ENCODE data around the gene MATN1.

MATN1 gene

GRCh38 chr1:30718636-30719405 lies 4.6 kb downstream of the MATN1 start:
- DNase-seq (ENCODE audit: low read depth in 2 of 2) = peak; percentile 71 to 75

GRCh38 chr1:30718091-30718635 lies 5.2 kb downstream of the MATN1 start:
- DNase-seq (ENCODE audit: low read depth in 2 of 2) = peak; percentile 99 to 100

- no peak for DNase-seq (ENCODE audit: low read depth in 2 of 2)
These were observed 6.7 kb downstream of the MATN1 start for GRCh38 chr1:30716646-30717045.

DNA sequence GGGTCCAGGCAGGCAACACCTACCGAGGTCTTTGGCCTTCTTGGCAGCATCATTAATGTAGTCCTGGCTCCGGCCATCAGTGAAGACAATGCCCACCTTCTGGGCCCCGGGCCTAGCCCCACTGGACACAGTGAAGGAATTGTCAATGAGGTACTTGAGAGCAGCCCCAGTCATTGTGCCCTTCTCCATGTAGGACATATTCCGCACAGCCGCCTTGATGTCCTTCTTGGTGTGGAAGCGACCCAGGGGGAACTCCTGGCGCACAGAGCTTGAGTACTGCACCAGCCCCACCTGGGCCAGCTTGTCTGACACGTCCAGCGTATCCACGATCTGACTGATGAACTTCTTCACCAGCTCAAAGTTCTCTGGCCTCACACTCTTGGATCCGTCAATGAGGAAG lies 7.5 kb downstream of the MATN1 start:
- DNase-seq (ENCODE audit: low read depth in 2 of 2) = no peak

DNA sequence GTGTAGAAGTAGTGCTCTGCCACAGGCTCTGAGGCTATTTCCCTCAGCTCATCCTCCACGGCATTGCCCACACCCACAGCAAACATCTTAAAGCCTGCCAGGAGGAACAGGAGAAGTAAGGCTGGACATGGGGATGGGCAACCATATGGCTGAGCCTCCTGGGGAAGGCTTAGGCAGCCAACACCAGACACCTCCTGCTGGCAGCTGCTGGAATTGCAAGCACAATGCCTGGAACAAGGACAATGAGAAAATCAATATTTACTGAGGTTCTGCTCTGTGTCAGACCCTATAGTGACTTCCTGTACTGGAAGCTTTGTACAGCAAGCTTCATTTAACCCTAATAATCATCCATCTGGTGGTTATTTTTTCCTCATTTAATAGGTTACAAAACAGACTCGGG lies 8.2 kb downstream of the MATN1 start:
- peak in 1 of 2 donors; percentile 41 for DNase-seq (ENCODE audit: low read depth in 2 of 2)

GRCh38 chr1:30714536-30715090 lies 8.8 kb downstream of the MATN1 start:
- DNase-seq (ENCODE audit: low read depth in 2 of 2) = no peak

DNA sequence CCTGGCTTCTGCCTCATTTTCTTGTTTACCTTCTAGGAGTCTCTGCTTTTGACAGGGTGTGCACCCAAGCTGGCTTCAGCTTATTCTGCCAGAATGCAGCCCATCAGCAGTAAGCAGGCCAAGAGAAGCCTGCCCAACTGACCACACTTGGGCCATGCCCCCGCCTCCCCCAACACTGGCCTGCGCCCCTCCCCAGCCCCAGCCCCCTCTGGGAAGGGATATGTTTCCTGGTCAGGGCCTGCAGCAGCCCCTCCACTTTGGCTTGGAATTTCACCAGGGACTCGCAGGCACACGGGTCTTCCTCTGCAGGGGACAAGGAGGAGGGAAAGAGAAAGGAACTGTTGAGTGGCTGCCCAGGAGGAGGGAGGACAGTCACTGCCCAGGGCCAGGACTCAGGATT lies 9.4 kb downstream of the MATN1 start:
- DNase-seq (ENCODE audit: low read depth in 2 of 2) = no peak

DNA sequence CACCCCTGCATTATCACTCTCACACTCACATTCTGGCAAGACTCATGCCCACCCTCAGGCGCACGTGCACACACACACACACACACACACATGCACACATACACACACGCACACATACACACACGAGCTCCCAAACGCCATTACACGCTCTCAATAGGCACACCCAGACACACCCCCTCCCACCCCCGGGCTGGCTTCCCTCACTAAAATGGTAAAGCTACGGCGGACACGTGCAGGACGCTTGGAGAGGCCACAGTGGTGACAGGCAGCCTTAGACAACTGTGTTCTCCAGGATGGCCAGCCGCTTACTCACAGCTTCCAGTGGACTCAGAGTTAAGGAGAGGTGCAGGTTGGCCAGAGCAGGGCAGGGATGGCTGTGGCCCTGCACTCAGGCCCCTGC lies 10.1 kb downstream of the MATN1 start:
- DNase-seq (ENCODE audit: low read depth in 2 of 2) = no peak

GRCh38 chr1:30712583-30712982 lies 10.8 kb downstream of the MATN1 start:
- no peak for DNase-seq (ENCODE audit: low read depth in 2 of 2)

GRCh38 chr1:30710407-30710806 lies 13.0 kb downstream of the MATN1 start:
- no peak for DNase-seq (ENCODE audit: low read depth in 2 of 2)

GRCh38 chr1:30708361-30708728 lies 15.0 kb downstream of the MATN1 start:
- no peak for DNase-seq (ENCODE audit: low read depth in 2 of 2)

DNA sequence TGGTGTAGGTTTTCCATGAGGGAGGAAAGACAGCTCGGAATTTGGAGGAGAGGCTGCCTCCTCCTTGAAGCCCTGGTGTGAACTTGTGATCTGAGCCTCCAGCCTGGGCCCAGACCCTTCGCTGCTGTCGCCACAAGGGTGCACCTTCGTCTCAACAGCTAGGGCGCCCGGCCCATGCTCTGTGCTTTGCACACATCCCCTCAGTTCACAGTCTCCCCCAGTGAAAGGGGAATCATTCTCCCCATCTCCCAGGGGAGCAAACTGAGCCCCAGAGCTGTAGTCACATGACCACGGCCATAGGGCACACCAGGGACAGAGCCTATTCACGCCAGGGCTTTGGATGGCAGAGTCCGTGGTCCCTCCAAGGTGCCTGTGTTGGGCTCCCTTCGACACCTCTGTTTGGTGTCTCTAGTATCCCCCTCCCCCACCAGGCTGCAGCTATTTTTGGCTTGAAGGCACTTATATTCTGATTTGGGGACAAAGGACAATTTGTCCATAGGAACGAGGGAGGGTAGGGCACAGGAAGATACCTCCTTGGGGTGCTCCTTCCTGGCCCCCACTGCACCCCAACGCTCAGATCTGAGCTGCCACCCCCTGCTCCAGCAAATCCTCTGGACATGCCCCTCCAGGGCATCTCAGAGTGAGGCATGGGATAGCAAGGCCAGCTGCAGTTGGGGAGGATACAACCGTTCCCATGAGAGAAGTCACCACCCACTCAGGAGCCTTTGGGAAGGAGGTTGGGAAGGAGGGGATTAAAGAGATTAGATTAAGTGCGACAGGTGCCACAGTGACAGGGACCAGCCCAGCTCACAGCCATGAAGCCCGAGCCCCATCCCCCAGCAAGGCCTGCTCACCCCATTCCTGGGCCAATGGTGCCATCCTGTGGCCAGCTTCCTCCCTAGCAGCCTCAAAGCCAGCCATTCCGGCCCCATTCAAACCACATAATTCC lies 15.7 kb downstream of the MATN1 start:
- peak; percentile 49 to 65 for DNase-seq (ENCODE audit: low read depth in 2 of 2)

- DNase-seq (ENCODE audit: low read depth in 2 of 2) = no peak
These were observed 16.9 kb downstream of the MATN1 start for GRCh38 chr1:30706528-30706927.

- DNase-seq (ENCODE audit: low read depth in 2 of 2) = no peak
These were observed 17.7 kb downstream of the MATN1 start for GRCh38 chr1:30705698-30706097.

GRCh38 chr1:30704765-30705509 lies 18.4 kb downstream of the MATN1 start:
- no peak for DNase-seq (ENCODE audit: low read depth in 2 of 2)

GRCh38 chr1:30704271-30704670 lies 19.1 kb downstream of the MATN1 start:
- DNase-seq (ENCODE audit: low read depth in 2 of 2) = no peak

DNA sequence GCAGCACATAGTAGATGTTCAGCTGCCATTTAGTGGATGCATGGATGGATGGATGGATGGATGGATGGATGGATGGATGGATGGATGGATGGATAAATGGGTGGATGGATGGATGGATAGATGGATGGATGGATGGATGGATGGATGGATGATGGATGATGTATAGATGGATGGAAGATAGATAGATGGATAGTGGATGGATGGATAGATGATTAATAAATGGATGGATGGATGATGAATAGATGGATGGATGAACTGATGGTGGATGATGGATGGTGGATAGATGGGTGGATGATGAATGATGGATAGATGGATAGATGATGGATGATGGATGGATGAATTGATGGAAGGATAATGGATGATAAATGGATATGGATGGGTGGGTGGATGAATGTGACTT lies 20.6 kb downstream of the MATN1 start:
- no peak for DNase-seq (ENCODE audit: low read depth in 2 of 2)

GRCh38 chr1:30701258-30701633 lies 22.1 kb downstream of the MATN1 start:
- no peak for DNase-seq (ENCODE audit: low read depth in 2 of 2)

DNA sequence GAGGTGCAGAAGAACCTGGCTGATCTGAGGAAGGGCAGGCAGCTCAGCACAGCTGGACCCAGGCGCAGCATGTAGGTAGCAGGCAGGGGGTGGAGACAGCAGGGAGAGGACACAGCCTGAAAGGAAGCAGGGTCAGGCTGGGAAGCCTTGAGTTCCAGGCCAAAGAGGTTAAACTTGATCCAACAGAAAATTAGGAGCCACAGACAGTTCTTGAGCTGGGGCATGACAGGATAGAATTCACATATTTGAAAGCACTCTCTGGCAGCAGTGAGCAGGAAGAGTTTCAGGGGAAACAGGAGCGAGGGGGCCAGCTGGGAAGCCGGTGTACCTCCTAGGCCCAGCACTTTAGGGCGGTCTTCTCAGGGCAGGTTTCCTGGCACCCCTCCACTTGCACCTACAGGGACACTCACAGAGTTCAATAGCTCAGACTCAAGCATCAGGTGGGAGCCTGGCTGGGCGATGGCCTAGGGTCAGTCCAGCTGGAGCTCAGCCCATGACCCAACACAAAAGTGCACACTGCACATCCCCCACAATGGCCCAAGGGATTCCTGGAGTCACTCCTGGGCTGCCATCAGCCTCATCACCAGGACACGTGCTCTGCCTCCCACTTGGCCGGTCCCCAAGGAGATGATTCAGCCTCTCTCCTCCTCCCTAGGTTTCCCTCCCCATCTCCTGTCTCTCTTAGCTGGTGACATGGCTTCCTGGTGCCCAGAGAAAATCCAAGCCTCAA lies 22.7 kb downstream of the MATN1 start:
- DNase-seq (ENCODE audit: low read depth in 2 of 2) = no peak

GRCh38 chr1:30699762-30700161 lies 23.6 kb downstream of the MATN1 start:
- DNase-seq (ENCODE audit: low read depth in 2 of 2) = no peak

- DNase-seq (ENCODE audit: low read depth in 2 of 2) = no peak
These were observed 24.9 kb downstream of the MATN1 start for GRCh38 chr1:30698401-30698981.

All from activated CD4-positive, alpha-beta T cell treated with anti-CD3 and anti-CD28 coated beads for 24 hours (primary cell).